ENCODE measurements around the gene FAM53B.

DNA sequence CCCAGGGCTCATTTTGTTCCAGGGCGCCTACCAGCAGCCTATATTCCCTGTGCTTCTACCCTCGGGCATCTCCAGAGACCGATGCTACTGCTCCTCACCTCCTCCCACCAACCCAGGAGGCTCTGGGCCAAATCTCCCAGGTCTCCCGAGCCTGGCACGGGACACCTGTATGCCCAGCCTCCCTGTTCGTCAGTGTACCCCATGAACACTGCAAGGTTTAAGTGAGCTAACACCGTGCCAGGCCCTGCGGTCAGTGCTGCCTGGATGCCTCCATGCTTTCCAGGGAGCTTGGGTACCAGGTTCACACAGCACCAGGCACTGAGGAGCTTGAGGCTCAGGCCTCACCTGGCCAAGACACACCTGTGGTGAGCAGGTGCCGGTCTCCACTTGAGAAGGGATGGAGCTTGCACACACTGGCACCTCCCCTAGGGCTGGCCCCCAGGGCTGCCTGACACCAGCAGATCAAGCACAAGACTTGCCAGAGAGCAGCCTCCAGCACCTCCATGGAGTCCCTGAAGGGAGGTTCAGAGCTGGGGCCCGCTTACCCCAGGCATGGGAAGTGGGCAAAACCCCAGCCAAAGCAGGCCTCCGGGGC lies 80.3 kb downstream of the FAM53B start:
- TF ChIP-seq, protein P1, sequence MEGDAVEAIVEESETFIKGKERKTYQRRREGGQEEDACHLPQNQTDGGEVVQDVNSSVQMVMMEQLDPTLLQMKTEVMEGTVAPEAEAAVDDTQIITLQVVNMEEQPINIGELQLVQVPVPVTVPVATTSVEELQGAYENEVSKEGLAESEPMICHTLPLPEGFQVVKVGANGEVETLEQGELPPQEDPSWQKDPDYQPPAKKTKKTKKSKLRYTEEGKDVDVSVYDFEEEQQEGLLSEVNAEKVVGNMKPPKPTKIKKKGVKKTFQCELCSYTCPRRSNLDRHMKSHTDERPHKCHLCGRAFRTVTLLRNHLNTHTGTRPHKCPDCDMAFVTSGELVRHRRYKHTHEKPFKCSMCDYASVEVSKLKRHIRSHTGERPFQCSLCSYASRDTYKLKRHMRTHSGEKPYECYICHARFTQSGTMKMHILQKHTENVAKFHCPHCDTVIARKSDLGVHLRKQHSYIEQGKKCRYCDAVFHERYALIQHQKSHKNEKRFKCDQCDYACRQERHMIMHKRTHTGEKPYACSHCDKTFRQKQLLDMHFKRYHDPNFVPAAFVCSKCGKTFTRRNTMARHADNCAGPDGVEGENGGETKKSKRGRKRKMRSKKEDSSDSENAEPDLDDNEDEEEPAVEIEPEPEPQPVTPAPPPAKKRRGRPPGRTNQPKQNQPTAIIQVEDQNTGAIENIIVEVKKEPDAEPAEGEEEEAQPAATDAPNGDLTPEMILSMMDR (conservative IDR thresholded peaks at IDR 0.05; ENCODE audit: low read length), result no peak
- TF ChIP-seq EZH2phosphoT487 (IDR thresholded peaks at IDR 0.05; ENCODE audit: borderline replicate concordance, low read depth, low read length), result no peak
